ENCODE measurements around the gene FILIP1L. TPM values are rescaled to one million over a fixed set of nuclear protein-coding genes. Genes with fewer than 3 reads are reported as not detected.

The FILIP1L gene
- total and polyA plus RNA-seq, 2 of the 4 experiments (the other 2 are of a cell fraction): 11.5 to 19.9 TPM

GRCh38 chr3:100084100-100084806 lies 30.0 kb downstream of the FILIP1L start:
- ATAC-seq (ENCODE audit: low read depth) (no peak), DNase-seq (no peak)
- no peaks in the 10 kb centered on the region for H3K36me3 ChIP-seq (ENCODE audit: control insufficient read depth, insufficient read depth, low read length)
- no peak overlapping the region for H4K8ac ChIP-seq (ENCODE audit: low read depth in 2 of 2, low read length in 2 of 2)
- H3K14ac ChIP-seq (replicated peaks; ENCODE audit: low read depth, low read length): no peak overlapping the region
- H3K18ac ChIP-seq (ENCODE audit: low read depth, low read length): no peak overlapping the region
- dilution Hi-C loops (cut with HindIII; ENCODE audit: low sequenced_read_pairs, unreplicated experiment) (no loop called here), in situ Hi-C loops (cut with MboI; ENCODE audit: low sequenced_read_pairs) (no loop called here), intact Hi-C loops (cut with micrococcal nuclease) (loop anchor here (5.0 kb wide), 1 partner anchor 313 kb away; no protein-coding TSS in a partner anchor)
- no peak overlapping the region for H2AFZ ChIP-seq (replicated peaks; ENCODE audit: low read length, poor library complexity)
- H3K79me1 ChIP-seq (ENCODE audit: low read depth in 1 of 2, low read length in 2 of 2): no peaks in the 10 kb centered on the region
- no peaks in the 10 kb centered on the region for H4K20me1 ChIP-seq (ENCODE audit: insufficient read depth, low read length)
- H3K9me3 ChIP-seq (ENCODE audit: control insufficient read depth, insufficient read depth, low read length): no peaks in the 10 kb centered on the region
- H3K4ac ChIP-seq (ENCODE audit: low read depth, low read length): no peak overlapping the region
- CTCF ChIA-PET: no interaction called here
- no peak overlapping the region for H3K27ac ChIP-seq (ENCODE audit: insufficient read depth, low read length)
- H3K9ac ChIP-seq (ENCODE audit: low read depth, low read length): no peak overlapping the region
- H3K9me1 ChIP-seq (ENCODE audit: insufficient read depth, low read length): no peaks in the 10 kb centered on the region
- POLR2A ChIA-PET (ENCODE audit: unreplicated experiment): no interaction called here
- WGBS, 2 experiments (ENCODE audit: extremely low coverage in 2 of 2, insufficient read length in 1 of 2): no CpG with 5 or more reads among the region's 7 CpGs
- no peak overlapping the region for H2BK120ac ChIP-seq (ENCODE audit: low read depth, low read length)
- no peak overlapping the region for H2BK20ac ChIP-seq (ENCODE audit: low read depth, low read length)
- no peak overlapping the region for H3K4me2 ChIP-seq (ENCODE audit: low read depth, low read length)
- no peak overlapping the region for H2AK5ac ChIP-seq (ENCODE audit: low read depth, low read length)
- BruUV-seq (replicated peaks): no TSS peak
- TF ChIP-seq FOS (IDR thresholded peaks at IDR 0.05; ENCODE audit: low read depth, low read length): no peak
- TF ChIP-seq SMC3 (IDR thresholded peaks at IDR 0.05; ENCODE audit: low read depth, low read length): no peak
- no peak for TF ChIP-seq MAFK (IDR thresholded peaks at IDR 0.05; ENCODE audit: low read depth, low read length)
- no peak for TF ChIP-seq BHLHE40 (IDR thresholded peaks at IDR 0.05; ENCODE audit: low read depth, low read length)
- no peak for TF ChIP-seq MXI1 (IDR thresholded peaks at IDR 0.05; ENCODE audit: borderline replicate concordance, low read depth, low read length)
- TF ChIP-seq, protein P1, sequence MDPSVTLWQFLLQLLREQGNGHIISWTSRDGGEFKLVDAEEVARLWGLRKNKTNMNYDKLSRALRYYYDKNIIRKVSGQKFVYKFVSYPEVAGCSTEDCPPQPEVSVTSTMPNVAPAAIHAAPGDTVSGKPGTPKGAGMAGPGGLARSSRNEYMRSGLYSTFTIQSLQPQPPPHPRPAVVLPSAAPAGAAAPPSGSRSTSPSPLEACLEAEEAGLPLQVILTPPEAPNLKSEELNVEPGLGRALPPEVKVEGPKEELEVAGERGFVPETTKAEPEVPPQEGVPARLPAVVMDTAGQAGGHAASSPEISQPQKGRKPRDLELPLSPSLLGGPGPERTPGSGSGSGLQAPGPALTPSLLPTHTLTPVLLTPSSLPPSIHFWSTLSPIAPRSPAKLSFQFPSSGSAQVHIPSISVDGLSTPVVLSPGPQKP (IDR thresholded peaks at IDR 0.05; ENCODE audit: borderline replicate concordance, low read depth, low read length): no peak
- no peak for TF ChIP-seq RFX5 (IDR thresholded peaks at IDR 0.05; ENCODE audit: low read depth, low read length)
- TF ChIP-seq CEBPB (IDR thresholded peaks at IDR 0.05; ENCODE audit: low read depth, low read length): no peak
- TF ChIP-seq MAZ (IDR thresholded peaks at IDR 0.05; ENCODE audit: borderline replicate concordance, low read depth, low read length): no peak
- H3K4me1 ChIP-seq (ENCODE audit: control insufficient read depth, insufficient read depth, low read length): peaks cover 10% of the 10 kb centered on the region
- H2BK5ac ChIP-seq (ENCODE audit: low read depth, low read length, poor library complexity, severe bottlenecking): no peak overlapping the region
- H3K23ac ChIP-seq (ENCODE audit: low read depth, low read length): no peak overlapping the region
- H3K27me3 ChIP-seq (ENCODE audit: control insufficient read depth, insufficient read depth, low read length): no peaks in the 10 kb centered on the region
- H4K91ac ChIP-seq (ENCODE audit: insufficient read depth, low read depth, low read length): no peak overlapping the region
- no peak overlapping the region for H4K5ac ChIP-seq (ENCODE audit: low read depth, low read length)
- H3K56ac ChIP-seq (ENCODE audit: extremely low read depth, insufficient read depth, low read length): no peak overlapping the region
- no peak overlapping the region for H2BK15ac ChIP-seq (ENCODE audit: low read depth, low read length)
- no peak overlapping the region for H2AK9ac ChIP-seq (replicated peaks; ENCODE audit: low read depth, low read length, poor library complexity)
- H3K4me3 ChIP-seq (ENCODE audit: insufficient read depth, low read depth, low read length): no peak overlapping the region

All from IMR-90 (cell line).